Measurements from ENCODE around the gene POTEC. TPM values are rescaled to one million over a fixed set of nuclear protein-coding genes. Genes with fewer than 3 reads are reported as not detected.

The POTEC gene
- total and polyA plus RNA-seq, 2 donors (not counting 3 experiments of a cell fraction or from before 2014, with no cell fraction given): not detected

Small RNAs within 50 kb of the gene (small RNA-seq; reads per million reads assigned to genes)
- not detected for gene RNU6-1021P (ENCODE audit: insufficient read depth, insufficient read length, low read depth, low replicate concordance)

Other genes starting within 250 kb of the POTEC start
- gene ANKRD30B, start 204.6 kb upstream of the POTEC start, total RNA-seq: not detected in 2 replicates
- gene ANKRD30B, start 204.6 kb upstream of the POTEC start, polyA plus RNA-seq: not detected in 2 replicates